Upper lobe of left lung (tissue), 4 donors: ENCODE measurements around the gene KBTBD7.

Experiments used
- EP300 ChIP-seq, 4 donors: sonication (generic); formaldehyde crosslinking; IDR thresholded peaks; one replicate each; pipeline ENCODE4 v1.5.1; 2017; ENCODE audit warnings: antibody characterized with exemption in 4 of 4, control low read depth in 2 of 4
- POLR2A ChIP-seq, 4 donors: fragments of 450-650 bp; IDR thresholded peaks; one replicate each; pipeline ENCODE4 v1.5.1; 2016 to 2017; ENCODE audit warnings: antibody characterized with exemption in 4 of 4, mild to moderate bottlenecking in 2 of 4
- TF ChIP-seq, protein P1 (sequence below), 6 experiments: fragments of 450-650 bp in 4 of 6; fragments of 200-600 bp in 2 of 6; sonication (generic) in 2 of 6; IDR thresholded peaks; one replicate each; pipeline ENCODE4 v1.5.1; 2016 to 2019; ENCODE audit warnings: antibody characterized with exemption in 6 of 6

DNA sequence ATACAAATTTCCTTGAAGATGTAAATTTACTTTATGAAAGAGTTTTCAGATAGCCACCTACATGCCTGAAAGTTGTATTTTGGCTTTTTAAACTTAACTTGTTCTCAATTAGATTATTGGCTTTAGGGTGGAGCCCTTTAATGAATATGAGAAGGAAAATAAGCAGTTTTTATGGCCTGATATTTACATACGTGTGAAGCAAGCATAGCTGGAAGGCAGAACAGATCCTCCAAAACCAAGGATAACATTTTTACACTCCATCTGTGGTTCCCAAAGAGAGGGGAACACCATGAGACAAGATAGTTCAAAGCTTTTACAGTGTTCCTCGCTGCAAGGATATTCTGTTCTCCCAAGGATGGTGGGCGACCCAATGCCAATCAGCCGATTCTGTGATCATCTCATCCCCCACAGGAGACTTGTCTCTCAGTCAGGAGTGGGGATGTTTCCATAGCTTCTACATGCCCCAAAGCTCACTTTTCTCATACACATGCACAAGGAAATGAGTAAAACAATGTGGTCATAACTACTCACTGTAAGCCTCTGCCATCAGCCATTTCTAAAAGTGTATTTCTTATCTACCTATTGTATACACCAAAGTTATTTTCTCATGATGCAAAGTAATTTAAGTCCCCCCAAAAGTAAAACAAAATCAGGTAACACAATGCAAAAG is 37.2 kb downstream of the KBTBD7 start:
- no peak for TF ChIP-seq POLR2A (IDR thresholded peaks at IDR 0.05)
- TF ChIP-seq EP300 (IDR thresholded peaks at IDR 0.05): no peak
- TF ChIP-seq, protein P1, sequence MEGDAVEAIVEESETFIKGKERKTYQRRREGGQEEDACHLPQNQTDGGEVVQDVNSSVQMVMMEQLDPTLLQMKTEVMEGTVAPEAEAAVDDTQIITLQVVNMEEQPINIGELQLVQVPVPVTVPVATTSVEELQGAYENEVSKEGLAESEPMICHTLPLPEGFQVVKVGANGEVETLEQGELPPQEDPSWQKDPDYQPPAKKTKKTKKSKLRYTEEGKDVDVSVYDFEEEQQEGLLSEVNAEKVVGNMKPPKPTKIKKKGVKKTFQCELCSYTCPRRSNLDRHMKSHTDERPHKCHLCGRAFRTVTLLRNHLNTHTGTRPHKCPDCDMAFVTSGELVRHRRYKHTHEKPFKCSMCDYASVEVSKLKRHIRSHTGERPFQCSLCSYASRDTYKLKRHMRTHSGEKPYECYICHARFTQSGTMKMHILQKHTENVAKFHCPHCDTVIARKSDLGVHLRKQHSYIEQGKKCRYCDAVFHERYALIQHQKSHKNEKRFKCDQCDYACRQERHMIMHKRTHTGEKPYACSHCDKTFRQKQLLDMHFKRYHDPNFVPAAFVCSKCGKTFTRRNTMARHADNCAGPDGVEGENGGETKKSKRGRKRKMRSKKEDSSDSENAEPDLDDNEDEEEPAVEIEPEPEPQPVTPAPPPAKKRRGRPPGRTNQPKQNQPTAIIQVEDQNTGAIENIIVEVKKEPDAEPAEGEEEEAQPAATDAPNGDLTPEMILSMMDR (IDR thresholded peaks at IDR 0.05): no peak
